ENCODE results near the gene ECSIT.

DNA sequence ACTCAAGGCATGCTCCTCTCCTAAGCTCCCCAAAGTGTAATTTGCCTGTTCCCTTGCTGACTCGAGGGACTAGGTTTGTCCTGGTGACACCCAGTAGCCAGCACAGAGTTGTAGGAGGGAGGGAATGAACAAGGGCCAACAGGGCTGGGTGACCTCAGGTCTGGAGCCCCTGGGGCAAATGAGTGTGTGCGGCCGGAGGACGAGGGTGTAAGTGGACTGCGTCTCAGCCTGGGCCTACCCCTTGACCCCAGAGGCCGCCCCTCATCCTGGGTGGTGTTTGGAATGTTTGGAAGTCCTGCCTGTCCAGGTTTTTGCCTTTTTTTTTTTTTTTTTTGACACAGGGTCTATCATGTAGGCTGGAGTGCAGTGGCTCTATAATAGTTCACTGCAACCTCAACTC is 22.0 kb downstream of the ECSIT start:
- no peak for TF ChIP-seq TAF1 (IDR thresholded peaks at IDR 0.05; ENCODE audit: borderline replicate concordance, insufficient read depth, low read length)
- TF ChIP-seq, protein P1, sequence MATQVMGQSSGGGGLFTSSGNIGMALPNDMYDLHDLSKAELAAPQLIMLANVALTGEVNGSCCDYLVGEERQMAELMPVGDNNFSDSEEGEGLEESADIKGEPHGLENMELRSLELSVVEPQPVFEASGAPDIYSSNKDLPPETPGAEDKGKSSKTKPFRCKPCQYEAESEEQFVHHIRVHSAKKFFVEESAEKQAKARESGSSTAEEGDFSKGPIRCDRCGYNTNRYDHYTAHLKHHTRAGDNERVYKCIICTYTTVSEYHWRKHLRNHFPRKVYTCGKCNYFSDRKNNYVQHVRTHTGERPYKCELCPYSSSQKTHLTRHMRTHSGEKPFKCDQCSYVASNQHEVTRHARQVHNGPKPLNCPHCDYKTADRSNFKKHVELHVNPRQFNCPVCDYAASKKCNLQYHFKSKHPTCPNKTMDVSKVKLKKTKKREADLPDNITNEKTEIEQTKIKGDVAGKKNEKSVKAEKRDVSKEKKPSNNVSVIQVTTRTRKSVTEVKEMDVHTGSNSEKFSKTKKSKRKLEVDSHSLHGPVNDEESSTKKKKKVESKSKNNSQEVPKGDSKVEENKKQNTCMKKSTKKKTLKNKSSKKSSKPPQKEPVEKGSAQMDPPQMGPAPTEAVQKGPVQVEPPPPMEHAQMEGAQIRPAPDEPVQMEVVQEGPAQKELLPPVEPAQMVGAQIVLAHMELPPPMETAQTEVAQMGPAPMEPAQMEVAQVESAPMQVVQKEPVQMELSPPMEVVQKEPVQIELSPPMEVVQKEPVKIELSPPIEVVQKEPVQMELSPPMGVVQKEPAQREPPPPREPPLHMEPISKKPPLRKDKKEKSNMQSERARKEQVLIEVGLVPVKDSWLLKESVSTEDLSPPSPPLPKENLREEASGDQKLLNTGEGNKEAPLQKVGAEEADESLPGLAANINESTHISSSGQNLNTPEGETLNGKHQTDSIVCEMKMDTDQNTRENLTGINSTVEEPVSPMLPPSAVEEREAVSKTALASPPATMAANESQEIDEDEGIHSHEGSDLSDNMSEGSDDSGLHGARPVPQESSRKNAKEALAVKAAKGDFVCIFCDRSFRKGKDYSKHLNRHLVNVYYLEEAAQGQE (IDR thresholded peaks at IDR 0.05; ENCODE audit: insufficient read depth in 1 of 2, low read depth in 2 of 2, low read length in 2 of 2), result no peak
- no peak for TF ChIP-seq POLR2AphosphoS5 (IDR thresholded peaks at IDR 0.05; ENCODE audit: low read depth, low read length)

Data from PFSK-1 (cell line).